ENCODE data around the gene CLINT1. TPM values are rescaled to one million over a fixed set of nuclear protein-coding genes. Genes with fewer than 3 reads are reported as not detected.

The CLINT1 gene
- total RNA-seq, 1 experiment from 2014 or later: 69.2 TPM

DNA sequence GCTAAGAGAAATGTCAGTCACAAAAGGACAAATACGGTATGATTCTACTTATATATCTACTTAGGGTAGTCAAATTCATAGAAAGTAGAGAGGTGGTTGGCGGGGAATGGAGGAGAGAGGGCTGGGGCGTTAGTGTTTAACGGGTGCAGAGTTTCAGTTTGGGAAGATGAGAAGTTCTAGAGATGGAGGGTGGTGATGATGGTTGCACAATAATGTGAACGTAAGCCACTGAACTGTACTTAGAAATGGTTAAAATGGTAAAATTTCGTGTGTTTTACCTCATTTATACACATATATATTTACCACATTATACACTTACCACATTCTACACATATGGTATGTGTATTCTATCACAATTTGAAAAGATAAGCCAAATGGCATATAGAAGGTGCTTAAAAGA is 79.7 kb downstream of the CLINT1 start:
- H3K27me3 ChIP-seq (ENCODE audit: insufficient read depth, low read length): no peaks in the 10 kb centered on the region
- H3K4me2 ChIP-seq (ENCODE audit: low read length): no peak overlapping the region
- ATAC-seq (no peak), DNase-seq (ENCODE audit: low read depth, low spot score) (no peak)
- POLR2A ChIA-PET: interaction anchor here (0.7 kb wide), 1 partner anchor 327 kb away, joined by 3 read pairs; no protein-coding TSS in a partner anchor
- BruUV-seq (replicated peaks): no TSS peak
- H3K9me3 ChIP-seq (ENCODE audit: control insufficient read depth in 1 of 2, insufficient read depth in 1 of 2, low read depth in 1 of 2, low read length in 2 of 2): no peaks in the 10 kb centered on the region
- H3K4me3 ChIP-seq (replicated peaks in 1 of 2; ENCODE audit: low read depth in 1 of 2, low read length in 2 of 2): no peak overlapping the region
- no peaks in the 10 kb centered on the region for H3K36me3 ChIP-seq (ENCODE audit: control insufficient read depth in 1 of 2, insufficient read depth in 2 of 2, low read length in 2 of 2)
- no peaks in the 10 kb centered on the region for H3K9me2 ChIP-seq (ENCODE audit: insufficient read depth)
- RAD21 ChIA-PET (ENCODE audit: low non-redundant PET in 1 of 2, low total read pairs in 2 of 2, uncharacterized antibody in 2 of 2, unreplicated experiment in 2 of 2): no interaction called here
- no peak overlapping the region for H3K27ac ChIP-seq (ENCODE audit: low read depth, low read length)
- H3K79me2 ChIP-seq (ENCODE audit: insufficient read depth, low read length): no peaks in the 10 kb centered on the region
- H3K4me1 ChIP-seq (ENCODE audit: control insufficient read depth in 1 of 2, insufficient read depth in 2 of 2, low read length in 2 of 2): peaks cover 7 to 11% of the 10 kb centered on the region in 2 experiments; a peak in 3 of 4 replicates
- TF ChIP-seq, protein P1, sequence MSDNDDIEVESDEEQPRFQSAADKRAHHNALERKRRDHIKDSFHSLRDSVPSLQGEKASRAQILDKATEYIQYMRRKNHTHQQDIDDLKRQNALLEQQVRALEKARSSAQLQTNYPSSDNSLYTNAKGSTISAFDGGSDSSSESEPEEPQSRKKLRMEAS (IDR thresholded peaks at IDR 0.05): no peak
- TF ChIP-seq, protein P2, sequence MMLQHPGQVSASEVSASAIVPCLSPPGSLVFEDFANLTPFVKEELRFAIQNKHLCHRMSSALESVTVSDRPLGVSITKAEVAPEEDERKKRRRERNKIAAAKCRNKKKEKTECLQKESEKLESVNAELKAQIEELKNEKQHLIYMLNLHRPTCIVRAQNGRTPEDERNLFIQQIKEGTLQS (IDR thresholded peaks at IDR 0.05): no peak
- TF ChIP-seq POLR2AphosphoS5 (IDR thresholded peaks at IDR 0.05; ENCODE audit: low read depth, low read length) (no peak), ZNF274 (IDR thresholded peaks at IDR 0.05; ENCODE audit: low read depth, low read length) (no peak), TCF7L2 (IDR thresholded peaks at IDR 0.05; ENCODE audit: borderline replicate concordance, extremely low read depth, insufficient read depth, insufficient read length) (no peak), SRF (IDR thresholded peaks at IDR 0.05; ENCODE audit: low read depth) (no peak), EZH2phosphoT487 (IDR thresholded peaks at IDR 0.05; ENCODE audit: borderline replicate concordance) (no peak), RAD21 (IDR thresholded peaks at IDR 0.05; ENCODE audit: low read depth) (no peak), CBX3 (IDR thresholded peaks at IDR 0.05; ENCODE audit: low read depth) (no peak), ZFX (IDR thresholded peaks at IDR 0.05) (no peak), SP1 (IDR thresholded peaks at IDR 0.05; ENCODE audit: low read depth) (no peak), CEBPB (IDR thresholded peaks at IDR 0.05; ENCODE audit: low read depth) (no peak)
- TF ChIP-seq, protein P3, sequence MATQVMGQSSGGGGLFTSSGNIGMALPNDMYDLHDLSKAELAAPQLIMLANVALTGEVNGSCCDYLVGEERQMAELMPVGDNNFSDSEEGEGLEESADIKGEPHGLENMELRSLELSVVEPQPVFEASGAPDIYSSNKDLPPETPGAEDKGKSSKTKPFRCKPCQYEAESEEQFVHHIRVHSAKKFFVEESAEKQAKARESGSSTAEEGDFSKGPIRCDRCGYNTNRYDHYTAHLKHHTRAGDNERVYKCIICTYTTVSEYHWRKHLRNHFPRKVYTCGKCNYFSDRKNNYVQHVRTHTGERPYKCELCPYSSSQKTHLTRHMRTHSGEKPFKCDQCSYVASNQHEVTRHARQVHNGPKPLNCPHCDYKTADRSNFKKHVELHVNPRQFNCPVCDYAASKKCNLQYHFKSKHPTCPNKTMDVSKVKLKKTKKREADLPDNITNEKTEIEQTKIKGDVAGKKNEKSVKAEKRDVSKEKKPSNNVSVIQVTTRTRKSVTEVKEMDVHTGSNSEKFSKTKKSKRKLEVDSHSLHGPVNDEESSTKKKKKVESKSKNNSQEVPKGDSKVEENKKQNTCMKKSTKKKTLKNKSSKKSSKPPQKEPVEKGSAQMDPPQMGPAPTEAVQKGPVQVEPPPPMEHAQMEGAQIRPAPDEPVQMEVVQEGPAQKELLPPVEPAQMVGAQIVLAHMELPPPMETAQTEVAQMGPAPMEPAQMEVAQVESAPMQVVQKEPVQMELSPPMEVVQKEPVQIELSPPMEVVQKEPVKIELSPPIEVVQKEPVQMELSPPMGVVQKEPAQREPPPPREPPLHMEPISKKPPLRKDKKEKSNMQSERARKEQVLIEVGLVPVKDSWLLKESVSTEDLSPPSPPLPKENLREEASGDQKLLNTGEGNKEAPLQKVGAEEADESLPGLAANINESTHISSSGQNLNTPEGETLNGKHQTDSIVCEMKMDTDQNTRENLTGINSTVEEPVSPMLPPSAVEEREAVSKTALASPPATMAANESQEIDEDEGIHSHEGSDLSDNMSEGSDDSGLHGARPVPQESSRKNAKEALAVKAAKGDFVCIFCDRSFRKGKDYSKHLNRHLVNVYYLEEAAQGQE (IDR thresholded peaks at IDR 0.05; ENCODE audit: low read depth): no peak
- intact Hi-C loops (cut with micrococcal nuclease): no loop called here
- H4K20me1 ChIP-seq (ENCODE audit: insufficient read depth): no peaks in the 10 kb centered on the region
- CTCF ChIA-PET: no interaction called here
- H3K9ac ChIP-seq (ENCODE audit: low read length): no peak overlapping the region
- H2AFZ ChIP-seq (ENCODE audit: low read depth, low read length, poor library complexity, severe bottlenecking): no peak overlapping the region

Measured in HCT116 (cell line).